G401 (cell line): ENCODE data around the gene ERVV-1. TPM values are rescaled to one million over a fixed set of nuclear protein-coding genes. Genes with fewer than 3 reads are reported as not detected.
A peak's percentile ranks its signal among the peaks of the same experiment; 100 is the strongest.
"Not testable (repeated sequence)": the region's sequence is repeated elsewhere in the genome, so short reads cannot be mapped to it uniquely, and the experiment has no call there.

Experiments used
- DNase-seq: peaks from one replicate; pipeline ENCODE4 v3.0.0-alpha.2; 2015; ENCODE audit warnings: low spot score
- in situ Hi-C: cut with HindIII; loops from 2 replicates; pipeline ENCODE4 v1.10.0; 2016; ENCODE audit warnings: low sequenced_read_pairs, mixed read lengths
- total RNA-seq: library from RNA; depleted of rRNA; stranded (reverse); fragments of >200 nt; shearing (Covaris generic); gene quantifications from 2 replicates; pipeline ENCODE4 v1.2.3, GENCODE V29; 2014; rRNA removed

Gene ERVV-1
- total RNA-seq, 1 experiment from 2014 or later: not detected

DNA sequence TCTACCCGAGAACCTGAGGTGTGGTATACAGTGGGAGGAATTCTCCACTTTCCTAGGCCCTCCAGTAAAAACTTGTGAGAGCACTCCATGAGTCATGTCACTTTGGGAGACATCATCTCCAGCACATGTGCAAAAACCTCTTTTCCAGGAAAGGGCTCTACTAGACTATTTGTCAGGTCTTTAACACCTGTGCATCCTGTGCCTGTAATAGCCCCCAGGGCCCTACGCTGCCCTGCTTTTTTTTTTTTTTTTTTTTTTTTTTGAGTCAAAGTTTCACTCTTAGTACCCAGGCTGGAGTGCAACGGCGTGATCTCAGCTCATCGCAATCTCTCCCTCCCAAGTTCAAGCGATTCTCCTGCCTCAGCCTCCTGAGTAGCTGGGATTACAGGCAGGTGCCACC lies 1.7 kb upstream of the ERVV-1 start:
- no peak for DNase-seq
- in situ Hi-C loops: no loop called here

DNA sequence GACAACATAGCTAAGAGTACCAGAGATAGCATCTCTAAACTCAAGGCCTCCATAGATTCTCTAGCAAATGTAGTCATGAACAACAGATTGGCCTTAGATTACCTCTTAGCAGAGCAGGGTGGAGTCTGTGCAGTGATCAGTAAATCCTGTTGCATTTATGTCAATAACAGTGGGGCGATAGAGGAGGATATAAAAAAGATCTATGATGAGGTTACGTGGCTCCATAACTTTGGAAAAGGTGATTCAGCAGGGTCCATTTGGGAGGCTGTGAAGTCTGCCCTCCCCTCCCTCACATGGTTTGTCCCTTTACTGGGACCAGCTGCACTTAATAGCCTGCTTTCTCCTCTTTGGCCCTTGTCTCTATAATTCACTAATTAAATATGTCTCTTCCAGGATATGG lies 1.4 kb downstream of the ERVV-1 start:
- in situ Hi-C loops: no loop called here
- DNase-seq: no peak

DNA sequence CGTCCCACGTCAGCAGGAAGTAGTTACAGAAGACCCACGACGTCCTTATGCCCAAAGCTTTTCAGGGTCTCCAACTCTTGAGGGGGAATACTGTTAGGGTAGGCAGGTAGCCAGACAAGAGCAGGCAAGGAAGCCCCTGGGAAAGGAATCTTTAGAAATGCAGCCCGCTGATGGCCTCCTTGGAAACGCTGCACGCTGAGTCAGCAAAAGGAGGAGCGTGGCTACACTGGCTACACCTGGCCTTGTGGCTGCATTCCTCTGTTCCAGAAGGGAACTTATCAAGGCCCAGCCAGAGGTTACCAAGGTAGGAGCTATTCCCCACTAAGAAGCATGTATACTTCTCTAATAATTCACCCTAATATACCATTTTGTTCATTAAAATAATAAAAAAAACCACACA lies 2.0 kb downstream of the ERVV-1 start:
- in situ Hi-C loops: no loop called here
- DNase-seq: no peak

DNA sequence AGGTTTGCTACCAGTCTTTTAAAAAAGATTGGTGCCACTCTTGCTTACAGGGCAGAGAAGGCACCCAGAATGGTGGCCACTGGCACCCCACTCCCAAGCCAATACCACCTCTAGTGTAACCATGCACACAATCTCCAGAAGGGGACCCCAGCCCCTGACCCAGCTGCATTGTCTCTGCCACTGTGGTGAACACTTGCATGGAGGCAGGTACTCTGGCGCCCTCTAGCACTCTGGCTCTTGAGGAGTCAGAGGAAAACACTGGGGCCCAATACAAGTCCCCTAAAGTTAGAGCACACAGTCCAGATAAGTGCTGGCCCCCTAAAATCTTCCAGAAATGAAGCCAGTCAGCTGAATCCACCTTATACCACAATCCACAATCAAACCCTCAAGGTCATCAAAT lies 6.0 kb downstream of the ERVV-1 start:
- no peak for DNase-seq

DNA sequence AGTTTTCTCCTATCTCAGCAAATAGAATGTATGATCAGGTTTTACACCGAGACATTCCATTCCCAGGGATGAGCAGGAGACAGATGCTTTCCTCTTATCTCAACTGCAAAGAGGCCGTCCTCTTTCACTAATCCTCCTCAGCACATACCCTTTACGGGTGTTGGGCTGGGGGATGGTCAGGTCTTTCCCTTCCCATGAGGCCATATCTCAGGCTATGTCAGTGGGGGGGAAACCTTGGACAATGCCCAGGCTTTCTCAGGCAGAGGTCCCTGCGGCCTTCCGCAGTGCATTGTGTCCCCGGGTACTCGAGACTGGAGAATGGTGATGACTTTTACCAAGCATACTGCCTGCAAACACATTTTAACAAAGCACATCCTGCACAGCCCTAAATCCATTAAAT lies 14.6 kb downstream of the ERVV-1 start:
- DNase-seq, in situ Hi-C loops: not testable (repeated sequence)

More for the DNA sequence above, 6.0 kb downstream of the ERVV-1 start:
- in situ Hi-C loops: no loop called here

DNA sequence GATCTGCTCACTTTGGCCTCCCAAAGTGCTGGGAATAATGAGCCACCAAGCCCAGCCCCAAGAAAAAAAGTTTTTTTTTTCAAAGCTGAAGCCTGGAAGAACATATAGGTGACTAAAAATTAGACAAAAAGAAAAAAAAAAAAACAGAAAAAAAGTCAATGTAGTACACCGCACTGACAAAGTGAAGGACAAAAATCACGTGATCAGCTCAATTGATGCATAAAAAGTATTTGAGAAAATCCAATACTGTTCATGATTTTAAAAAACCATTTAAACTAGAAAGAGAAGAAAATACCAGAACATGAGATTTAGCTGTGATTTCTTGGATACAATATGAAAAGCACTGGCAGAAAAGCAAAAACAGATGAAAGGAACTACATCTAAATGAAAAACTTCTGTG lies 20.3 kb downstream of the ERVV-1 start:
- no peak for DNase-seq
- in situ Hi-C loops: no loop called here

DNA sequence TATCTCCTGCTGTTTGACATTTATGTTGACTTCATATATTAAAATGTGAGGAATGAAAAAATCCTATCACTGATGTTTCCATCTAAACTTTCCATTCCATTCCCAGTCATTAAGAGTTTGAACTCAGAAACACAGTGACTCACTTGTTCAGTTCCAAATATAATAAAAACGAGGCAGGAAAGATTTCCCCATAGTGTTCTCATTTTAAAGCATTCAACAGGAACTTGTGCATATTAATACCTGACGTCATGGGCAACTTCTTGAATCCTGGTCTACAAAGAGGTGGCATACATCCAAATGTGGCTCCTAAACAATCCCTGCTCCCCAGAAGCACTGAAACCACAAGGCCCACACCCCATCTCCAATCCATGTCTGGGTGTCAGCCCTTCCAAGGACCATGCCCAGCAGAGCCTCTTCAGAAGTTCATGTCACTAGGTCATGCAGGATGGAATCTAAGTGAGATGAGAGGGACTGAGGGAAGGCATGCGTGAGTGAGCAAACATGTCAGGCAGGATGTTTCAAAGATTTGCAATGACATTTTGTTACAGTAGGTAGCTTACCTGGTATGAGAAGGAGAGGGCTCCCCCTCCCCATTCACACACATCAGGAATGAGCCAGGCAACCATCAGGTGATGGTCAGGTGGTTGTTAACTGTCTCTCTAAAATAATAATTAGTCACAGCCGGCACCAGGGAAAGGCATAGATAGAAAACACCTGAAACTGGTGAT lies 21.4 kb downstream of the ERVV-1 start:
- in situ Hi-C loops: no loop called here
- no peak for DNase-seq

DNA sequence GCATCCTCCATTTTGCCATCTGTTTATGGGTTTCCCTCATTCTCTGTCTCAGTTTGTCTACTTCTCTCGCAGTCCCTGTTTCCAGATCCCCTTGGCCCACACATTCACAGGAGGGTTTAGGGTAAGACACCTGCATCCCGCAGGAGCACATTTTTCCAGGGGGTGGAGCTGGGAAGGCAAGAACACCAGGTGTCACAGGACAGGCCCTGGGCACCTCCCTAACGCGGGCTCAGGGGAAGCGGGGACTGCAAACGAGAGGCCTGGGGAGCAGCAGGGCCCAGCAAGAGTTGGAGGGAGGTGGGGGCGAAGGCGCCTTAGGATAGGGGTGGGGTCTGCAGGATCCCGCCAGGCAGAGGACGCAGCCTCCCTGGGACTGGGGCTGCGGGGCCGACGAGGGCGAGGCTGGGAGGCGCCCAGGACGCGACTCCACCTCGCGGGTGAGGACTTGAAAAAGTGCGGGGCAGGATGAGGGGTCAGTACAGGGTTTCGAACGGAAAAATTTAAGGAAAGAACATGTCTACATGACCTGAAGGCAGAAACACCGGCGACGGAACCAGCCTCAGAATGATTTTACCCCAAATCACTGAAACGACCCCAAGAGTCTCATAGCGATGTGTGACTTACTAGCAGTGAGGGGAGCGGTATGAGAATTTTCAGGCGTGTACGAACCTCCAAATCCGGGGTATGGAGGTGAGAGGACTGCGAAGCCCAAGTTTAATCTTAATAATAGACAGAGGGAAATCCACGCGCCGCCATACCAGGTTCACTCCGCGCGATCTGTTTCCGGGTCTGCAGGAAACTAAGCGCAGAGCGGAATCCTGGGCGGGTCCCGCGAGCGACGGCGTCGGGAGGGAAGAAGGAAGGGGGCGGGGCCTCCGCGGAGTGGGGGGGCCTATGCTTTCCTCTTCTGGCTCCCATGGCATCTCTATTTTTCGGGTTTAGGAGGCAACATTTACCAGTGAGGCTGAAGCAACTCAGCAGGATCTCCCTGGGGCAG lies 23.7 kb downstream of the ERVV-1 start:
- in situ Hi-C loops: no loop called here
- peak; percentile 77 for DNase-seq

DNA sequence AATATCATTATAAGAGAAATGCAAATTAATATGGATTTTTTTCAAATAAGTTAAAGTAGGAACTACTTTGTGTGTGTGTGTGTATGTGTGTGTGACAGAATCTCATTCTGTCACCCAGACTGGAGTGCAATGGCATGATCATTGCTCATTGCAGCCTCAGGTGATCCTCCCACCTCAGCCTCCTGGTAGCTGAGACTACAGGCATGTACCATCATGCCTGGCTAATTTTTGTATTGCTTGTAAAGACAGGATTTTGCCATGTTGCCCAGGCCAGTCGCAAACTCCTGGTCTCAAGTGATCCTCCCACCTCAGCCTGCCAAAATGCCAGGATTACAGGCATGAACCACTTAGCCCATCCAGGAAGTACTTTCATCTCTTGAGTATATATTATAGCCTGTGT lies 27.6 kb downstream of the ERVV-1 start:
- in situ Hi-C loops: no loop called here
- no peak for DNase-seq

DNA sequence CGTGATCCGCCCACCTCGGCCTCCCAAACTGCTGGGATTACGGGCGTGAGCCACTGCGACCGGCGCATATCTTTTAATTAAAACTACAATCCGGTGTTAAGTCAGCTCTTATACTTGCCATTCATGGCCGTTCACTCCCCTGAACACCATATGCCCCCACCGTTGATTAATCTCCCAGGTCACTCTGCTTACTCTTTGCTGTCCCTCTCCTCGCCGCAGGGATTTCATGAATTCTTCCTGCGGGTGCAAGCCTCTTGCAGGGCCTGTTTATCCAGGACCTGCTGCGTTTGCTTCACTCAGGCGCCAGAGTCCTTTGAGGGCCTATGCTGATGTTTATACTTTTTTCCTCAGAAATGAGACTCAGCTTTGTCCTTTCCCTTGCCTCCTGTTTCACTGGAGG lies 31.8 kb downstream of the ERVV-1 start:
- in situ Hi-C loops: no loop called here
- DNase-seq: no peak

DNA sequence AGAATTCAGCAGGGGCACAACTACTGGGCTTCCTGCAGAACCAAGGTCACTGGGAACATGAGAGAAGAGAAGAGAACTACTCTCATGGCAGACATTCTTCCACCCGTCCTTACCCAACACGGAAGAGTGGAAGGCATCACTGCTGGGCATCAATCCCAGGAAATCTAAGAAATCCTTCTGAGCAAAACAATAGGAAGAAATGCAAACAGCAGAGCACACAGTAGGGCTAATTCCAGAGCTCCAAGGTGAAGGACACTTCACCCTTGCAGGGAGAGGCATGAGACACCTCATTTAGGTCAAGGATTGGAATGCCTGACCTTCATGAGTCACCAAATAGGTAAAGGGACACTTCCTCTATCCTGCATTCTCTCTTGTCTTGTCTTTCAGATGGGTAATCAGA lies 33.7 kb downstream of the ERVV-1 start:
- no peak for DNase-seq
- in situ Hi-C loops: no loop called here

DNA sequence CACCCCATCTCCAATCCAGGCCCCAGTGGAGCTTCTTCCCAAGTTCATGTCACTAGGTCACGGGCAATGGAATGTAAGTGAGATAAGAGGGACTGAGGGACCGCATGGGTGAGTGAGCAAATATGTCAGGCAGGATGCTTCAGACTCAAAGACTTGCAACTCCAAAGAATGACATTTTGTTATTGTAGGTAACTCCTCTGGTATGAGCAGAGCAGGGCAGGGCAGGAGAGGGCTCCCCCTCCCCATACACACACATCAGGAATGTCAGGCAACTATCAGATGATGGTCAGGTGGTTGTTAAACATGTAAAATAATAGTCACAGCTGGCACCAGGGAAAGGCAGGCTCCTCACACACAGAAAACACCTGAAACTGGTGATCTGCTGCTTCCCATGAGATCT lies 41.4 kb downstream of the ERVV-1 start:
- in situ Hi-C loops: no loop called here
- no peak for DNase-seq

DNA sequence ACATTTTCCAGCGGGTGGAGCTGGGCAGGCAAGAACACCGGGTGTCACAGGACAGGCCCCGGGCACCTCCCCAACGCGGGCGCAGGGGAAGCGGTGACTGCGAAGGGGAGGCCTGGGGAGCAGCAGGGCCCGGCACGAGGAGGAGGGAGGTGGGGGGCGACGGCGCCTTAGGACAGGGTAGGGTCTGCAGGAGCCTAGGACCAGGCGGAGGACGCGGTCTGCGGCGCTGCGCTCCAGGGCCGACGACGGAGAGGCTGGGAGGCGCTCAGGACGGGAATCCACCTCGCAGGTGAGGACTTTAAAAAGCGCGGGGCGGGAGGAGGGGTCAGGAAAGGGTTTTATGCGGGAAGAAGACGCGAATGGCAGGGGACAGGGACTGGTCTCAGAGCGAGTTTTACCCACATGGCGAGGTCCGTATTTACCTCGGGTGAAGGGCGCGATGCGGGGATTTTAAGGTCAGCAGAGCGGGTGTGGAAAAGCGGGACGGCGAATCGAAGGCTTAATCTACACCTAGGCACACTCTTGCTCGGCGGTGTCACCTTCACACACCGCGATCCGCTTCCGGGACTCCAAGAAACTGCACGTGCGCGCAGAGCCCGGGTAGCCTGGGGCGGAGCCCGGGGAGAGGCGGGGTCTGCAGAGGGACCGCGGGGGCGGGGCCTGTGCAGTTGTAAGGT lies 44.3 kb downstream of the ERVV-1 start:
- in situ Hi-C loops: no loop called here
- peak; percentile 64 for DNase-seq

Other genes starting within 250 kb of the ERVV-1 start
- gene ZNF600, start 227.1 kb upstream of the ERVV-1 start, total RNA-seq: 0.31 and 1.1 TPM in 2 replicates
- 12.1 and 14.2 TPM in 2 replicates for gene ZNF28, start 192.3 kb upstream of the ERVV-1 start, total RNA-seq
- gene ZNF468, start 156.3 kb upstream of the ERVV-1 start, total RNA-seq: 4.1 and 4.6 TPM in 2 replicates
- gene ZNF320, start 116.3 kb upstream of the ERVV-1 start, total RNA-seq: not detected in 2 replicates
- 1.2 and 1.8 TPM in 2 replicates for gene ZNF888, start 90.5 kb upstream of the ERVV-1 start, total RNA-seq
- 6.3 and 11.6 TPM in 2 replicates for gene ZNF816, start 51.0 kb upstream of the ERVV-1 start, total RNA-seq
- gene ERVV-2, start 30.8 kb downstream of the ERVV-1 start, total RNA-seq: not detected in 2 replicates
- gene ZNF160, start 89.5 kb downstream of the ERVV-1 start, total RNA-seq: 17.0 and 18.6 TPM in 2 replicates
- 2.3 and 3.6 TPM in 2 replicates for gene ZNF415, start 119.0 kb downstream of the ERVV-1 start, total RNA-seq
- gene ZNF347, start 145.1 kb downstream of the ERVV-1 start, total RNA-seq: 3.3 and 4.9 TPM in 2 replicates
- gene ZNF665, start 179.4 kb downstream of the ERVV-1 start, total RNA-seq: not detected in 2 replicates
- gene ZNF677, start 241.0 kb downstream of the ERVV-1 start, total RNA-seq: not detected in 2 replicates
- gene VN1R2, start 244.4 kb downstream of the ERVV-1 start, total RNA-seq: not detected in 2 replicates